ENCODE measurements around the gene HOXA7. TPM values are rescaled to one million over a fixed set of nuclear protein-coding genes. Genes with fewer than 3 reads are reported as not detected.

HOXA7 gene
- total RNA-seq, 1 experiment from 2014 or later, result 0.56 TPM

- no peaks in the 10 kb centered on the region for H3K36me3 ChIP-seq (ENCODE audit: insufficient read depth, low read length, poor library complexity, severe bottlenecking)
- peaks cover 7% of the 10 kb centered on the region for H3K4me1 ChIP-seq (ENCODE audit: insufficient read depth, low read length, poor library complexity, severe bottlenecking)
- DNase-seq (ENCODE audit: low spot score), result no peak
- ChIA-PET CTCF (interaction anchor here (0.6 kb wide), 1 partner anchor 11 kb away, joined by 3 read pairs; no protein-coding TSS in a partner anchor), POLR2A (ENCODE audit: low non-redundant PET) (no interaction called here)
- H3K4me3 ChIP-seq (ENCODE audit: low read depth, low read length, poor library complexity, severe bottlenecking), result no peak overlapping the region
- BruUV-seq (replicated peaks), result no TSS peak
- H3K27ac ChIP-seq (ENCODE audit: low read depth, low read length, poor library complexity, severe bottlenecking), result no peak overlapping the region
- intact Hi-C loops (cut with micrococcal nuclease; ENCODE audit: unreplicated experiment), result no loop called here
- TF ChIP-seq, protein P1, sequence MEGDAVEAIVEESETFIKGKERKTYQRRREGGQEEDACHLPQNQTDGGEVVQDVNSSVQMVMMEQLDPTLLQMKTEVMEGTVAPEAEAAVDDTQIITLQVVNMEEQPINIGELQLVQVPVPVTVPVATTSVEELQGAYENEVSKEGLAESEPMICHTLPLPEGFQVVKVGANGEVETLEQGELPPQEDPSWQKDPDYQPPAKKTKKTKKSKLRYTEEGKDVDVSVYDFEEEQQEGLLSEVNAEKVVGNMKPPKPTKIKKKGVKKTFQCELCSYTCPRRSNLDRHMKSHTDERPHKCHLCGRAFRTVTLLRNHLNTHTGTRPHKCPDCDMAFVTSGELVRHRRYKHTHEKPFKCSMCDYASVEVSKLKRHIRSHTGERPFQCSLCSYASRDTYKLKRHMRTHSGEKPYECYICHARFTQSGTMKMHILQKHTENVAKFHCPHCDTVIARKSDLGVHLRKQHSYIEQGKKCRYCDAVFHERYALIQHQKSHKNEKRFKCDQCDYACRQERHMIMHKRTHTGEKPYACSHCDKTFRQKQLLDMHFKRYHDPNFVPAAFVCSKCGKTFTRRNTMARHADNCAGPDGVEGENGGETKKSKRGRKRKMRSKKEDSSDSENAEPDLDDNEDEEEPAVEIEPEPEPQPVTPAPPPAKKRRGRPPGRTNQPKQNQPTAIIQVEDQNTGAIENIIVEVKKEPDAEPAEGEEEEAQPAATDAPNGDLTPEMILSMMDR (conservative IDR thresholded peaks at IDR 0.05; ENCODE audit: low read depth, low read length), result no peak
- no peak for TF ChIP-seq EZH2 (IDR thresholded peaks at IDR 0.05; ENCODE audit: borderline replicate concordance, low read depth, low read length, poor library complexity, severe bottlenecking)
- no peaks in the 10 kb centered on the region for H3K9me3 ChIP-seq (ENCODE audit: low read depth, low read length, poor library complexity, severe bottlenecking)
- H3K27me3 ChIP-seq (replicated peaks; ENCODE audit: insufficient read depth, low read depth, low read length, poor library complexity), result peaks cover 95% of the 10 kb centered on the region
Observed at GRCh38 chr7:27176524-27176845, 20.0 kb upstream of the HOXA7 start.

DNA sequence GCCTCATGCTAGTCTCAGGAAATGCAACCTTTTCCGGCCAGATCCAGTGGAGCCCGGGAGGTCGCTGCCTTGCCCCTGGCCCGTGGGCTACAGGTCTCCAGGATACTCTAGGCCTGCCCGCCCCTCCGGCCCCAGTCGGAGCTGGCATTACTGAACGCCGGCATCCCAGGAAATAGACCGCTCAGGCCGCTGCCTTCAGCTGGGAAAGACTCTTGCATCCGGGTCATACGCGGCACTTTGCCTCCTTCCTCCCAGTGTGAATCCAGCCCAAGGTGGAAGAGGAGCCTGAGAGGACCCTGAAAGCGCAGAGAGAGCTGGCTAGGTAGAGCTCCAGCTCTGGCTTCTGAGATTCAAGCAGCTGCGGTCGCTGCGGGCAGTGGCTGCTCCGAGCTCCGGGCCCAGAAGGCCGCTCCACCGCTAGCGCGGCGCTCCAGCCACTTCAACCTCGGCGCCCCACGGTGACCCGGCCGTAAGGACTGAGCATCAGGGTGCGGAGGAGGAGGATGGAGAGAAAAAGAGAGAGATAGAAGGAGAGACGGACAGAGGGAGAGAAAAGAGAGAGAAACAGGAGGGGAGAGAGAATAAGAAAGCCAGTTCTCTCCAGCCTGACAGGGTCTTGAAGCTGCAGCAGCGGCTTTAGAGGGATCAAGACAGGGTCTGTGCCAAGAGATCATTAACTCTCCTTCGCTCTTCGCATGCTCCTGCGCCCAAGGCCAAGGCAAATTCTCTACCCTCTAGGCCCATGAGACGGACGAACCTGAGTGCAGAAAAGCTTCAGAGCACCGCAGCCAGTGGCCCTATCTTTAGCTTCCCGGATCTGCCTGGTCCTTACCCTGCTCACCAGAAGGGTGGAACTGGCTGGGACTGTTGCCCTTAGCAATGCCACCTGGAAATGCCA, 19.4 kb upstream of the HOXA7 start:
- CTCF ChIA-PET, result interaction anchor here (0.6 kb wide), 1 partner anchor 11 kb away, joined by 3 read pairs; no protein-coding TSS in a partner anchor
- POLR2A ChIA-PET (ENCODE audit: low non-redundant PET), result no interaction called here
- Histone ChIP-seq H3K27me3 (replicated peaks; ENCODE audit: insufficient read depth, low read depth, low read length, poor library complexity) (peaks cover 96% of the 10 kb centered on the region), H3K27ac (ENCODE audit: low read depth, low read length, poor library complexity, severe bottlenecking) (no peak overlapping the region), H3K4me1 (ENCODE audit: insufficient read depth, low read length, poor library complexity, severe bottlenecking) (peaks cover 7% of the 10 kb centered on the region), H3K36me3 (ENCODE audit: insufficient read depth, low read length, poor library complexity, severe bottlenecking) (no peaks in the 10 kb centered on the region), H3K9me3 (ENCODE audit: low read depth, low read length, poor library complexity, severe bottlenecking) (no peaks in the 10 kb centered on the region), H3K4me3 (ENCODE audit: low read depth, low read length, poor library complexity, severe bottlenecking) (no peak overlapping the region)
- intact Hi-C loops (cut with micrococcal nuclease; ENCODE audit: unreplicated experiment), result no loop called here
- no TSS peak for BruUV-seq (replicated peaks)
- no peak for TF ChIP-seq EZH2 (IDR thresholded peaks at IDR 0.05; ENCODE audit: borderline replicate concordance, low read depth, low read length, poor library complexity, severe bottlenecking)
- TF ChIP-seq, protein P1 (conservative IDR thresholded peaks at IDR 0.05; ENCODE audit: low read depth, low read length), result no peak
- DNase-seq (ENCODE audit: low spot score), result no peak

GRCh38 chr7:27174874-27175625, 18.6 kb upstream of the HOXA7 start:
- intact Hi-C loops (cut with micrococcal nuclease; ENCODE audit: unreplicated experiment), result no loop called here
- Histone ChIP-seq H3K4me3 (ENCODE audit: low read depth, low read length, poor library complexity, severe bottlenecking) (no peak overlapping the region), H3K36me3 (ENCODE audit: insufficient read depth, low read length, poor library complexity, severe bottlenecking) (no peaks in the 10 kb centered on the region), H3K9me3 (ENCODE audit: low read depth, low read length, poor library complexity, severe bottlenecking) (no peaks in the 10 kb centered on the region), H3K4me1 (ENCODE audit: insufficient read depth, low read length, poor library complexity, severe bottlenecking) (peaks cover 7% of the 10 kb centered on the region), H3K27ac (ENCODE audit: low read depth, low read length, poor library complexity, severe bottlenecking) (no peak overlapping the region), H3K27me3 (replicated peaks; ENCODE audit: insufficient read depth, low read depth, low read length, poor library complexity) (peaks cover 95% of the 10 kb centered on the region)
- ChIA-PET POLR2A (ENCODE audit: low non-redundant PET) (no interaction called here), CTCF (no interaction called here)
- DNase-seq (ENCODE audit: low spot score), result no peak
- no TSS peak for BruUV-seq (replicated peaks)
- TF ChIP-seq, protein P1 (conservative IDR thresholded peaks at IDR 0.05; ENCODE audit: low read depth, low read length), result no peak
- no peak for TF ChIP-seq EZH2 (IDR thresholded peaks at IDR 0.05; ENCODE audit: borderline replicate concordance, low read depth, low read length, poor library complexity, severe bottlenecking)

Measured in A673 (cell line).